ENCODE measurements around the gene MGAM2. TPM values are rescaled to one million over a fixed set of nuclear protein-coding genes. Genes with fewer than 3 reads are reported as not detected.

The MGAM2 gene
- total and polyA plus RNA-seq, 2 of the 13 experiments (the other 11 are each of a cell fraction or from before 2014, with no cell fraction given): 0.29 TPM; not detected in 1

GRCh38 chr7:142146124-142146523 is 34.6 kb downstream of the MGAM2 start:
- H3K36me3 ChIP-seq (replicated peaks in 1 of 2; ENCODE audit: control insufficient read depth in 1 of 2, insufficient read depth in 2 of 2, low read length in 2 of 2): no peaks in the 10 kb centered on the region
- no peak overlapping the region for H3K9ac ChIP-seq (ENCODE audit: insufficient read depth, low read depth, low read length)
- no peak overlapping the region for H3K27ac ChIP-seq (ENCODE audit: extremely low read length, insufficient read depth, low read length)
- H3K9me3 ChIP-seq (ENCODE audit: low read length): no peaks in the 10 kb centered on the region
- ChIA-PET POLR2A (no interaction called here), CTCF (ENCODE audit: low intra/inter-chr PET ratio, low total read pairs) (no interaction called here)
- intact Hi-C loops (cut with micrococcal nuclease; ENCODE audit: unreplicated experiment) (no loop called here), in situ Hi-C loops (cut with HindIII; ENCODE audit: extremely low pct_ligation_motif_present, low pct_unique_long_range_greater_than_20kb) (no loop called here)
- H3K4me1 ChIP-seq (ENCODE audit: insufficient read depth, low read length): no peaks in the 10 kb centered on the region
- DNase-seq (ENCODE audit: low spot score) (no peak), FAIRE-seq (no peak), ATAC-seq (no peak)
- no peaks in the 10 kb centered on the region for H4K20me1 ChIP-seq (ENCODE audit: insufficient read depth, low read length)
- no peak overlapping the region for H3K4me3 ChIP-seq (replicated peaks in 1 of 3; ENCODE audit: insufficient read depth in 1 of 3, low read depth in 2 of 3, low read length in 3 of 3)
- H3K79me2 ChIP-seq (ENCODE audit: insufficient read depth, low read length): no peaks in the 10 kb centered on the region
- TF ChIP-seq ZNF770 (CRISPR knock-in tag; IDR thresholded peaks at IDR 0.05) (no peak), ZNF275 (CRISPR knock-in tag; IDR thresholded peaks at IDR 0.05; ENCODE audit: borderline replicate concordance) (no peak), ZMYM4 (CRISPR knock-in tag; IDR thresholded peaks at IDR 0.05) (no peak), IRF2 (CRISPR knock-in tag; IDR thresholded peaks at IDR 0.05) (no peak)
- no peak overlapping the region for H3K4me2 ChIP-seq (ENCODE audit: low read depth, low read length)
- no TSS peak for BruUV-seq (replicated peaks)
- no peaks in the 10 kb centered on the region for H3K27me3 ChIP-seq (ENCODE audit: control insufficient read depth in 1 of 2, insufficient read depth in 2 of 2, low read length in 2 of 2)
- WGBS (ENCODE audit: low lambda C conversion rate): 72% methylated on average over 2 of the region's 2 CpGs
- H2AFZ ChIP-seq (ENCODE audit: low read length): no peak overlapping the region

GRCh38 chr7:142150356-142150755 is 38.8 kb downstream of the MGAM2 start:
- no peak for ATAC-seq
- no peak for FAIRE-seq
- H3K4me3 ChIP-seq (replicated peaks in 1 of 3; ENCODE audit: insufficient read depth in 1 of 3, low read depth in 2 of 3, low read length in 3 of 3): no peak overlapping the region
- no peak overlapping the region for H3K9ac ChIP-seq (ENCODE audit: insufficient read depth, low read depth, low read length)
- POLR2A ChIA-PET: no interaction called here
- no peaks in the 10 kb centered on the region for H3K79me2 ChIP-seq (ENCODE audit: insufficient read depth, low read length)
- no peaks in the 10 kb centered on the region for H3K9me3 ChIP-seq (ENCODE audit: low read length)
- H3K4me1 ChIP-seq (ENCODE audit: insufficient read depth, low read length): no peaks in the 10 kb centered on the region
- no peaks in the 10 kb centered on the region for H3K27me3 ChIP-seq (ENCODE audit: control insufficient read depth in 1 of 2, insufficient read depth in 2 of 2, low read length in 2 of 2)
- no peak overlapping the region for H3K27ac ChIP-seq (ENCODE audit: extremely low read length, insufficient read depth, low read length)
- CTCF ChIA-PET (ENCODE audit: low intra/inter-chr PET ratio, low total read pairs): no interaction called here
- H2AFZ ChIP-seq (ENCODE audit: low read length): no peak overlapping the region
- no peak for DNase-seq (ENCODE audit: low spot score)
- intact Hi-C loops (cut with micrococcal nuclease; ENCODE audit: unreplicated experiment): no loop called here
- in situ Hi-C loops (cut with HindIII; ENCODE audit: extremely low pct_ligation_motif_present, low pct_unique_long_range_greater_than_20kb): no loop called here
- no peak overlapping the region for H3K4me2 ChIP-seq (ENCODE audit: low read depth, low read length)
- H4K20me1 ChIP-seq (ENCODE audit: insufficient read depth, low read length): no peaks in the 10 kb centered on the region
- no peaks in the 10 kb centered on the region for H3K36me3 ChIP-seq (replicated peaks in 1 of 2; ENCODE audit: control insufficient read depth in 1 of 2, insufficient read depth in 2 of 2, low read length in 2 of 2)
- 18% methylated on average over 1 of the region's 1 CpG for WGBS (ENCODE audit: low lambda C conversion rate)
- BruUV-seq (replicated peaks): no TSS peak
- TF ChIP-seq ZFAT (CRISPR knock-in tag; conservative IDR thresholded peaks at IDR 0.05): no peak
- no peak for TF ChIP-seq ISX (CRISPR knock-in tag; conservative IDR thresholded peaks at IDR 0.05)
- no peak for TF ChIP-seq HES4 (CRISPR knock-in tag; IDR thresholded peaks at IDR 0.05; ENCODE audit: borderline replicate concordance)
- no peak for TF ChIP-seq NPAS2 (CRISPR knock-in tag; IDR thresholded peaks at IDR 0.05; ENCODE audit: borderline replicate concordance)
- no peak for TF ChIP-seq HCFC1 (IDR thresholded peaks at IDR 0.05; ENCODE audit: low read depth, low read length)
- no peak for TF ChIP-seq ZHX1 (CRISPR knock-in tag; IDR thresholded peaks at IDR 0.05; ENCODE audit: low read depth)
- TF ChIP-seq ZNF550 (CRISPR knock-in tag; IDR thresholded peaks at IDR 0.05; ENCODE audit: borderline replicate concordance): no peak
